Non-pigmented ciliary epithelial cell (primary cell): ENCODE results near the gene RIPPLY3.

Experiments
- DNase-seq: peaks from one replicate; pipeline ENCODE4 v3.0.0-alpha.2; 2010; ENCODE audit warnings: low read depth

The RIPPLY3 gene, protein sequence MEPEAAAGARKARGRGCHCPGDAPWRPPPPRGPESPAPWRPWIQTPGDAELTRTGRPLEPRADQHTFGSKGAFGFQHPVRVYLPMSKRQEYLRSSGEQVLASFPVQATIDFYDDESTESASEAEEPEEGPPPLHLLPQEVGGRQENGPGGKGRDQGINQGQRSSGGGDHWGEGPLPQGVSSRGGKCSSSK

DNA sequence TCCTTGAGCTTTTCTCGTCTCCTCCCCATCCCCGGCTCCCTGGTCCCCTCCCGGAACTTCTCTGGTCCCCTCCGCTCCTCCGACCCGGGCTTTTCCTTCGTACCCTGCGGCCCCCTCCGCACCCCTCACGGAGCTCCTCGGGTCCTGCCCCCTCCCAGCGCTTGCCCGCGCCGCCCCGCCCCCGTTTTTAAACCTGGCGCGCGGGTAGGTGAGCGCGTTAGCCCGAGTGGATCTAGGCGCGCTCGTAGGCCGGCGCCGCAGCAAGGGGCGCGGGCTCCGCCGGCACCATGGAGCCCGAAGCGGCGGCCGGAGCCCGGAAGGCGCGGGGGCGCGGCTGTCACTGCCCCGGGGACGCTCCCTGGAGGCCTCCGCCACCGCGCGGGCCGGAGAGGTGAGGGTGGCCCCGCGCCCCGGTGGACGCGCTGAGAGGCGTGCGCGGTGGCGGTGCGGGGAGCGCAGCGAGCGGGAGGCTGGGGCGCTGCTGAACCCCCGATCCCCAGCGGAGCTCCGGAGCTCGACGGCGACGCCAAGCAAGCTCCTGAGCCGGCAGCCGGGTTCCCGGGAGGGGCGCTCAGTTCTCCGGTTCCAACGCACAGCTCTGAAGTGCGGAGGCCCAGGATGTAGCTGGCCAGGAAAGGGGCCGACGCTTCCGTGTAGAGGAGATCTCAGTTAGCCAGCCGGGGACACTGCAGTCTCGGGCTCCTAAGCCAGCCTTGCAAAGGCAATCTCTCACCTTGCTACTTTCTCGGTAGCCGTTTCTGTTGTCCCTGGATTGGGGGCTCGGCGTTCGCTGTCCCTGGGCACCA is at the start of gene RIPPLY3:
Gene RIPPLY3 (plus strand): TSS at position 217 of the 806 bp plus-strand sequence. CDS start 71 bp downstream, at position 288.
- DNase-seq, result no peak

DNA sequence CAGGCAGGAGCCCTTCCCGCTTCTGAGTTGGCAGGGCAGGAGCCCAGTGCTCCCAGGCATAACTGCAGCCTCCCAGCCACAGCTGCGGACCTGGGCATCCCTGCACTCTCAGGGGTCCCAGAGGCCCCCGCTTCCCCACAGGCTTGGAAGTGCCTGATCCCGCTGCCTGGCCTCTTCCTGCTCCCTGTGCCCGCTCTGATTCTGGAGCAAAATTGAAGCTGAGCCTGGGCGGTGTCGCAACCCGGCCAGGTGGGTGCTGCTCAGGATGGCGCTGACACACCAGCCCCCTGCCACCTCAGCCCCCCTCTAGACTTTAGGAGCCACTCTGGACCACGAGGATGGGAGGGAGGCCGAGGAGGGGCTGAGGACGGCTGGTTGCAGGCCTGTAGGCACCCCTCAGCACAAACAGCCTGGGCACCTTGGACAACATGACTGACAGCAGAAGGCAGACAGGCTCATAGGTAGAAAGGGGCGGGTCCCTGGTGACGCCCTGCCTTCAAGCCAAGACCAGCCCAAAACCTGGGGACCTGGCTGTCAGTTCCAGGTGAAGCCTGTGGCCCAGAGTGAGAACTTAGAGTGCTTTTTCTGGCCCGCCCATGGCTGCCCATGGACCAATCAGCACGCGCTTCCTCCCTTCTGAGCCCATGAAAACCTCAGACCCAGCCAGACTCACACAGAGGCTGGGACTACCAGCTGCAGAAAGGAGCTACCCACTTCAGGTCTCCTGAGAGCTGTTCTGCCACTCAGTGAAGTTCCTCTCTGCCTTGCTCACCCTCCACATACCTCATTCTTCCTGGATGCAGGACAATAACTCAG is 47.3 kb upstream of the RIPPLY3 start:
- DNase-seq, result no peak

DNA sequence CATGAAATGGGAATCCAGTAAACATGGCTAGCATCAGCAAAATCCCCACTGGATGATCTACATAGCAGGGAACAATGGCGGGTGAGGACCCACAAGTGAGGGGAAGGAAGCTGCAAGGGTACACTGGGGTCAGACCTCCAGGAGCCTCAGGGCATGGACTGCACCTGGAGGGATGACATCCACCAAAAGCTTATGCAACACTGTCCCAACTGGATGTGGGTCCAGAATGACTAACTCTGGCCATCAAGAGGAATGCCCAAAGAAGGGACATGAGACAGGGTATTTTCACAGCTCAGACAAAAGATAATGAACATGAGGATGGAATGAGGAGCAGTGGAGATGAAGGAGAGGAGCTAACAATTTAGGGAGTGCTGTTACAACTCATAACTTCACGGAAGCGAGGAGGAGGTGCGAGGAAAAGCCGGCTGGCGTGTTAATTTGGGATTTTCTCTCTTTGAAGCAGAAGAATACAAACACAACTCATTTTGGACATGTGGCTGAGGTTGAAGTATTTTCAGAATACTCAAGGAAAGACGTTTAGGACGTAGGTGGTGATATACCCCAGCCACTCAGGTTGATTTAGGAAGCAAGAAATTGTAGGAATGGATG is 45.7 kb upstream of the RIPPLY3 start:
- no peak for DNase-seq

DNA sequence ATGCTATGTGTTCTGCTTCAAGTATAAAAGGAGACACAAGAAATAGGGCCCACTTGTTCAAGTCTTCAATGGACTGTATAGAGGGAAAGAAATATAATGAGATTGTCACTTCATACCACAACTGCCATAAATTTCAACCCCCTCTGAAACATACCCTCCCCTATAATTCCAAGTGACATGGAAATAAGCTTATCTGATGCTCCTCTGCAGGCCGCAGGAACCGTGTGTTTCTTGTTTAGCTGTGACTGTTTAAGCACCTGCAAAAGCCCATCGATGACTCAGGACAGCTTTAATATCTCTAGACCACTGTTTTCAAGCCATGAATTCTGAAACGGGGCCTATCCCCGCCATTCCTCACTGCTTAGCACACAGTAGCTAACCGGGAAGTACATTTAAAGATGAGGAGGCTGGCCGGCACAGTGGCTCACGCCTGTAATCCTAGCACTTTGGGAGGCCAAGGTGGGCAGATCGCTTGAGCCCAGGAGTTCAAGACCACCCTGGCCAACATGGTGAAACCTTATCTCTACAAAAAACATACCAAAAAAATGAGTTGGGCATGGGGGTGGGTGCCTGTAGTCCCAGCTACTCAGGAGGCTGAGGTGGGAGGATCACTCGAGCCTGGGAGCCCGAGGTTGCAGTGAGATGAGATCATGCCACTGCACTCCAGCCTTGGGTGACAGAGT is 44.3 kb upstream of the RIPPLY3 start:
- DNase-seq, result no peak

DNA sequence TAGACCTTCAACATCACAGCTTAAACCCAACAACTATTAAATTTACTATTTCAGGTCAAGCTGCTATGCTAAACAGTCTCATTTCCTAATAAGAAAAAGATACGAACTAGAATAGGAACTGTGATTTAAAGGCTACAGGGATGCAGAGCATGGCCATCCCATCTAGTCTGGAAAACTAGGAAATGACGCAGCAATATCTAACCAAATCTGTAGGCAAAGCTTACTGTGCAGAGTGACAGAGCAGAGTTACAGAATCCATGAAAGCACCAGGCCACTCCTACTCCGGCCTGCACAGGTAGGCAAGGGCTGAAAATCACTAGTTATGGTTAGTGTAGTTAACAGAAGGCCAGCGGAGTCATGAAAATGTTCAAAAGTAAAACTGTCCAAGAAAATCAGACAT is 42.1 kb upstream of the RIPPLY3 start:
- no peak for DNase-seq

DNA sequence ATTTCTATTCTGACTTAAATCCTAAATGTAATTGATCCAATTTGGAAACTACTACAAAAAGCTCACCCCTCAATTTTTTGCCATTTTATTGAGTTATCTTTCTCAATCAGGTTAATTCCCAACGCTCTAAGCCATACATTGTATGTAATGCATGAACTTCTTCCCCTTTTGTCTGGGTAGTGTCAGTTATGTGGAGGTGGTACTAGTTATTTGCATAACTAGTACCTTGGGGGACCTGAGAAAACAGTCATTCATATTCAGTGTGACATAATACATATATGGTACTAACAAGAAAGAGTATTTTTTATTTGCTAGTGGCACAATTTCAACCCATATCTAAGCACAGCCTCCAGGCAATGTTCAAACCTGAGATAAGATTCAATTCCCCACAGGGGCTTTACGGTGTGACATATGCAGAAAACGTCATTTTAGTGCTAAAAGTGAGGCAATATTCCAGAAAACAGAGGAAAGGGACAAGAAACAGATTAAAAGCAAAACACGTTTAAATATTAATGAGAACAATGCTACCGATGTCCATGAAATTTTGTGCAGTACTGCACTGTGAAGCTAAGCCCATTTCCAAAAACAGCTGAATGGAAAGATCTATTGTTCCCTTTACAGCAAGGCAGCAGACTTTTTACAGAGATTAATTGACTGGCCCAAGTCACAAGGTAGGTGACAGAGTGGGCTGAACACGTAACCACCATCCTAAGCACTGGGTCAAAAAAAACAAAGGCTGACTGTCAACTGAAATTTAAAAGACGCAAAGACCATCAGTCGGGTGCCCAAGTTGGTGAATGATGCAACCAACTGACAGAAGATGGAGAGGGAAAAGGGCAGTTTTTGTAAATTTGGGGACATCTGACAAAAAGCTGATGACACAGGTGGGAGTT is 41.4 kb upstream of the RIPPLY3 start:
- DNase-seq, result no peak

DNA sequence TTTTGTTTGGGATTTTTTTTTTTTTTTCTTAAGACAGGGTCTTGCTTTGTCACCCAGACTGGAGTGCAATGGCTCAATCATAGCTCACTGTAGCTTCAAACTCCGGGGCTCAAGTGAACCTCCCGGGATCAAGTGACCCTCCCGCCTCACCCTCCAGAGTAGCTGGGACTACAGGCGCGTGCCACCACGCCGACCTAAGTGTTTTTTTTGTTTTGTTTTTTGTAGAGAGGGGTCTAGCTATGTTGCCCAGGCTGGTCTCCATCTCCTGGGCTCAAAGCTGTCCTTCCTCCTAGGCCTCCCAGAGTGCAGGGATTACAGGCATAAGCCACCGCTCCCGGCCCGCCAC is 40.8 kb upstream of the RIPPLY3 start:
- no peak for DNase-seq

DNA sequence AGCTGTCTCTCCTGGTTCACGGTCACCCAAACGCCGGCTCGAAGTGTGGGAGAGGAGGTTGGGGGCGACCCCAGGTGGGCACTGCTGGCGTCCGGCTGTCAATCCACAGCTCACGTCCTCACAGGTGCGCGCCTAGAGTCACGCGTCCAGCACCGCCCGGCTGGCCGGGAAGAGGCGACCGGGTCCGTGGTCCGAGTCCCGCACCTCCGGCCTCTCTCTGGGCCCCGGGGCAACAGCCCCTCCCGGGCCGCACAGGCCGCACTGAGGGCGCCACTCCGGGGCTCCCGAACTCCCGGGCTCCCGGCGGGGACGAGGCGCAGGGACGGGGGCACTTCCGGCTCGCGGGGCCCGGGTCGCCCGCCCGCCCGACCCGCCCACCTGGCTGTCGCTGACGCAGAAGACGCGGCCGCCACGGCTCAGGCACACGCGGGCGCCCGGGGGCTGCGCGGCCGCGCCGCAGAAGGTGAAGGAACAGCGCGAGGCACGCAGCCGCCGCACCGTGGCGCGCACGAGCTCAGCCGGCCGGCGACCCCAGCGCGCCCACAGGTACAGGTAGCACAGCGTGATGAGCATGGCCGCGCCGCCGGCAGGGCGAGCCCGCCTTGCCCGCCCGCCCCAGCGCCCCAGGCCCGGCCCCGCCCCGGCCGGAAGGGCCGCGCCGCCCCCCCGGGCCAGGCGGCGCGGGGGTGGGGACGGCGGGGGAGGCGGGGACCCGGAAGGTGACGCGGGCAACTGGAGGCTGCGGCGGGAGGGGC is 40.3 kb upstream of the RIPPLY3 start, which contains the start of gene HLCS:
Gene HLCS (minus strand): TSS at position 604 of the 755 bp plus-strand sequence. CDS start 31 bp downstream, at position 573.
- DNase-seq, result no peak

DNA sequence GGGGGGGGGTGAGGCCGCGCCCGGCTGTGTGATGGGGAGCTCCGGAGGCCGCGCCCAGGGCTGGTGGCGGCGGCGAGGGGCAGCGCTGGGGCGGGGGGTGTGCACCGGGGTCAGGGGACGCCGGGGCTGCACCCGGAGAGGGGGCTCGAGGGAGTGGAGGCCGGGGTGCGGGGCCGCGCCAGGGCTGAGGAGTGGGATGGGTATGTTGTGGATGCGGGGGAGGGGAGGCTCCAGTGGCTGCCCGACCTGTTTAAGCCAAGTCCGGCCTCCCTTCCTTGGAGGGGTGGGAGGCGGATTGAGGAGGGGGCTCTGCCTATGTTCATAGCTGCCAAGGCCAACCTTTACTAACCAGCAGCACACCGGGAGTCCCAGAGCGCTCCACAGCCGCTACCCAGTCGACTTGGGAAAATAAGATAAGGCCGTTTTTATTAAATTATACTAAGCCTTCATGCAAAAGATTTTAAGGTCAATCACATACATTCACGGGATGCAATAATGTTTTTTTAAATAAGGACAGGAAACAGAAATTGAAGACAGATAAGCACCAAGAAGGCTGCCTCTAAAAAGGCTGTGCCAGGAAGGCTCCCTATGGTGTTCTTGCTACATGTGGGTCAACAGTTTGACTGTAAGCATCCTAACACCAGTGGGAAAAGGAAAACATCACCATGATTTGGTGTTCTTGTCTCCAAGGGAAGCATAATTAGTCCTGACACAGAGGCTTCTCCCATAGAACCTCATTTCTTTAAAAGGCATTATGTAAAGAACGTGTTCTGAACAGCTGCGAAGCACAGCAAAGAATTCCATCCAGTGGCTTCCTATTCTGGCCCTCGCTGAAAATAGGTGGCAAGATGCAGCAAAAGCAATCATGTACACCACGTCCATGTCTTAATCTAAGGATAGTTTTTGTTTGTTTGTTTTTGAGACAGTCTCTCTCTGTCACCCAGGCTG is 39.4 kb upstream of the RIPPLY3 start:
- DNase-seq, result no peak

DNA sequence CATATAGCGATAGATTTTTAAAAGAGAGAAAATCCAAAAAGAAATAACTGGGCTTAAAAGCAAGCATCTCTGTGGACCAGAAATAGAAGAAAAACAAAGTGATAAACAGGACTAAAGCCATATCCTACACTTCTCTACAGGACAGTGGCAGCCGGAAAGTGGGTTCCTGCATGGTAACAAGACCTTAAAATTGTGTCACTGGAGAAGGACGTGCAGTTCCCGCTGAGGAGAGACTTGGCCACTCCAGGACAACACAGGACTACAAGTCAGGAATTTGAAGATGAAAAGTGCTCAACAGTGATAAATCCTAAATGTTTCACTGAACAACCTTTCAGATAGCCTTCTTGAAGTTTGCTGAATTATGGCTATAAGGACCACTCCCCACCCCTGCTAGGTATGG is 38.1 kb upstream of the RIPPLY3 start:
- no peak for DNase-seq

DNA sequence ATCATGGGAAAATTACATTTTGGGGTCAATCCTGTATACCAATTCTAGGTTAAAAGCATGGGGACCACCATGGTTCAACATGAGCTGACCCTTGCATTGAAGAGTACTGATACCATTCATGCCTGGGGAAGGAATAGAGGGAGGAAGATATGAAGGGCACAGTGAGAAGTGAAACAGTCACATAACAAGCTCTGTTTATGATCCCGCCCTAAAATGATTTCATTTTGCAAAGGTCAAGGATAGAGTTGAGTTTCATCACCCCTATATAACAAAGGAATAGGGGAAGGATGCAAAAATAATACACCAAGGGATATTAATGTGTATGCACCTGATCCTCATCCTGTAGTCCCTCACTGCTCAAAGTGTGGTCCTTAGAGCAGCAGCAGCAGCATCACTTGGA is 37.5 kb upstream of the RIPPLY3 start:
- DNase-seq, result no peak

DNA sequence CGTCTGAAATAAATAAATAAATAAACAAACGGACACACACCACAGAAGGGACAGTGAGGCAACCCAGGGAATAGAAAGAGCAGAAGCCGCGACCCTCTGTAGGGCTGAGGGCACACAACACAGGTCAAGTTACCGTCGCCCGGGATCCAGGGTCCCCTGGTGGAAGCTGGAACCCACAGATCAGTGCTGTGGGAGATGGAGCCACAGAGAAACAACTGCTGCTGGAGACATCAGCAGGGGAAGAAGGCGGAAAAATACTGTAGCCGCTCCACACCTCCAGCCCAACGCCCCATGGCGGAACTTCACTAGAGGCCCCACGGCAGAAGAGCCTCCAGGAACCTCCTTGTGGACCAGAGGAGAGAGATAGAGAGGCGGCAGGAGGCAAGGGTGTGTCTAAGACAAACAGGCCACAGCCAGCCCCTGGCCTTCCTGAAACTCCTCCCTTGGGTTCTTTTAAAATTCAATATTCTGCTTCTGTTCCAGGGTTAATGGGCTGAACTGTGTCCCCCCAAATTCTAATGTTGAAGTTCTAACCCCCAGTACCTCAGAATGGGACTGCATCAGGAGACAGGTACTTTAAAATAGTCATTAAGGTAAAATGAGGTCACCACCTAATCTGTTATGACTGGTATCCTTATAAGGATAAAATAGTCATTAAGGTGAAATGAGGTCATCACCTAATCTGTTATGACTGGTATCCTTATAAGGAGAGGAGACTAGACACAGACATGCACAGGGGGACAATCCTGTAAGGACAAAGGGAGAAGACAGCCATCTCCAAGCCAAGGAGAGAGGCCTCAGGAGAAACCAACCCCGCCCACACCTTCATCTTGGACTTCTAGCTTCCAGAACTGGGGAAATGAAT is 32.3 kb upstream of the RIPPLY3 start:
- no peak for DNase-seq

DNA sequence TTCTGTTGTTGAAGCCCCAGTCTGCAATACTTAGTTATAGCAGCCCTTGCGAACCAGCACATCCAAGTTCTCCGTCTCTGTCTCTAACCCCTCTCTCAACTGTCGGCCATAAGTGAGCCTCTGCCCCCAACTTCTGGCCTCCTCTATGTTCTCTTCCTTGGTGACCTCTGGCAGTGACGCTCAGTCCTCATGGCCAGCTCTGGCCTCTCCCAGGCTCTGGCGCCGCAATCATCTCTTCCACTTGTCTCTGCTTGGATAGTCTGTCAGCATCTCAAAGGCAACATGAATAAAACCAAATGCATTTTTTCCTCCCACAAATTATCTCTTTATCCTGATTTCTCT is 31.7 kb upstream of the RIPPLY3 start:
- no peak for DNase-seq

DNA sequence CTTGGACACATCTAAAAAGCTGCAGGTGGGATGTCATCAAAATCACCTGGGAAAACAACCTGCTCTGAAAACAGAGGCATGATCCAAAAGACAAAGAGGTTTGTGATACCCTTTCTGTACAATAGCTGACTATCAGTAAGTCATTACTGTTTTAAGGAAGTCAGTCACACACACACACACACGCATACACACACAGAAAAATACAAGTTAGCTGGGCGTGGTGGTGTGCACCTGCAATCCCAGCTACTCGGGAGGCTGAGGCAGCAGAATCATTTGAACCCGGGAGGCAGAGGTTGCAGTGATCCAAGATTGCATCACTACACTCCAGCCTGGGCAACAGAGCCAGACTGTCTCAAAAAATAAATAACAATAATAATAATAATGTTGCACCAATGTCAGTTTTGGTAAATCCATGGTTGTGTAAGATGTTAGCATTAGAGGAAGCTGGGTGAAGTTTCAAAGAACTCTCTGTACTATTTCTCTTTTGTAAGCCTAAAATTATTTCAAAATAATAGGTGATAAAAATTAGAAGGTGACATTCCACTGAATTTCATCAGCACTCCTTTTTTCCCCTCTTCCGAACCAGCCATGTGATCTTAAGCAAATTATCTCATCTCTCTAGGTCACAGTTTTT is 30.2 kb upstream of the RIPPLY3 start:
- no peak for DNase-seq

DNA sequence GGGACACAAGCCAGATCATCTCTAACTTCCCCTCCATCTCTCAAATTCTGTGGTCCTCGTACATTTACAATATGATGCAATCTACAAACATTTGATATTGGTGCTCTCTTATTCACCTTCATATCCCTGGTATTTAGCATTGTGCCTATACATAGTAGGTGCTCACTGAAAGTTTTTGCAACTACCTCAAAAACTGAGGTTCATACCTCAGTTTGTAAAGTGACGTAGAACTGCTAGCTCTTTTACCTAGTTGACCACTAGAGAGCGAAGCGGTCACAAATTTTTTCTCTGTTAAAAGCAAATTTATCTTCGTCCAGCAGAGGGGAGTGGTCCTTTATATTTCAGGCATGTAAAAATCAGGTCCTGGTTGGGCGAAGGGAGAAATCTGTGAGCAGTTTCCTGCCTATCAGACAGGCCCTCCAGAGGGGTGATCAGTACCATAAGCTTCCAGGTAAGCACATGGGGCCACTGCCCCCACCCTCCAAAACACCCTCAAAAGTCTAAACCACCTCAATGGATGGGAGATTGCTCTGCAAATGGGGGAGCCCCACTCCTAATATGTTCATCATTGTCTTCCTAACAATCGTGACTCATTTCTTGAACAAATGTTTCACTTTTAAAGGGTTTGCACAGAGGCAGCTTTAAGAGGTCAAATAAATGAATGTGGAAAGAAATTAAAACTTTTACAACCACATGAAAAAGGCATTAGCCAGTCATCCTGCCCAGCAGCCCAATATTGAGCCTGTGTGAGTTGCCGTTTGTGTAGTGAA is 29.4 kb upstream of the RIPPLY3 start:
- peak; percentile 47 for DNase-seq

DNA sequence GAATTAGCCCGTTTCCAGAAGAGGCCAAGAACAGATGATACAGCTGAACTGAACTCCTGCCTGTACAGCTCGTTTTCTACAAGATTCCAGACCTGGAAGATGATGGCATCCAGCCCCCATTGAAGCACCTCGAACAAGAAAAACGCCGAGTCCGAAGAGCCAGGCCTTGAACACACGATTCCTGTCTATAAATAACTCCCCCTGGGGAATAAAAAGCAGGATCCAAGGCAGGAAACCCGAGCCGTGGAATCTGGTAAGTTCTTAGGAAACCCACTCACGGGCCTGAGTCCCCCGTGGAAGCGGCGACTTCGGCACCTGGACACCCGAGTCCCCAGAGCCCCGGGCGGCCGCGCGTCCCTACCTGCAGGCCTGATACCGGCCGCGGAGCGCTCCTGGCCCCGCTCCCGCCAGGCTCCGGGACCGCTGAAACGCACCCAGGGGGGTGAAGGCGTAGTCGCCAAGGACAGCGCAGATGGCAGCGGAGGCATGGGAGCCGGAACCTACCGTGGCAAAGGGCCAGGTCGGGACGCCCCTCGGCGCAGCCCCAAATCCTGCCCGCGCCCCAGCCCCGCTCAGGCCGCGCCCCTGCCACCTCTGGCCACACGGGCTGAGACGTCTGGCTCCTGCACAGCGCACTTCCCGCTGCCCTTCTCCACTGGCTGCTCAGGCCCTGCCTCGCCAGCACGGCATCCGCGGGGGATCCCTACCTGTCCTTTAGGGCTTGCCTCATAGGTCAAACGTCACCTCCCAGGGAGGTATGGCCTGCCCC is 26.0 kb upstream of the RIPPLY3 start:
- no peak for DNase-seq
